Gastrocnemius medialis (tissue), 4 donors: ENCODE results near the gene TGDS.

Source experiments
- POLR2A ChIP-seq, 2 donors: fragments of 450-650 bp; IDR thresholded peaks; one replicate each; pipeline ENCODE4 v1.6.1; 2017; ENCODE audit warnings: antibody characterized with exemption in 2 of 2, mild to moderate bottlenecking in 2 of 2, moderate library complexity in 2 of 2
- TF ChIP-seq, protein P1 (sequence below), 5 experiments: fragments of 450-650 bp in 3 of 5; fragments of 200-600 bp in 2 of 5; sonication (generic) in 2 of 5; IDR thresholded peaks in 4 of 5; conservative IDR thresholded peaks in 1 of 5; 1 replicate in 4 of 5; 2 replicates in 1 of 5; pipeline ENCODE4 v1.5.1; 2016 to 2019; ENCODE audit warnings: antibody characterized with exemption in 5 of 5, mild to moderate bottlenecking in 3 of 5, moderate library complexity in 3 of 5

DNA sequence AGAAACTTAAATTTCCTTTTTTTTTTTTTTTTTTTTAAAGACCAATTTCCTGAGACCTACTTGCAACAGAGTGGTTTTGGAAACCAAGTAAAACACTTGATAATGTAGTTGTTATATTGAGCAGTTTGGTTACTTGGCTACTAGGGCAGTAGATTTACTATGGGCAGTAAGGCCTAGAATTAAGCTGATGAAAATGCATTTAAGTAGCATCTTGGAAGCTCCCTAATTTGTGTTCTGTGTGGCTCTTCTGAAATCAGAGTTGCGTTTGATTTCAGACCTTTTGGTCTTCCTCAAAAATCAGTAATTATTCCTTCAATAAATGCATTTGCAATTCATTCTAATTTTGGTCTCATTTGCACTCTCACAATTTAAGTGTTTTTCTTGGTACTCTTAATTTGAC, 6.5 kb upstream of the TGDS start:
- TF ChIP-seq, protein P1, sequence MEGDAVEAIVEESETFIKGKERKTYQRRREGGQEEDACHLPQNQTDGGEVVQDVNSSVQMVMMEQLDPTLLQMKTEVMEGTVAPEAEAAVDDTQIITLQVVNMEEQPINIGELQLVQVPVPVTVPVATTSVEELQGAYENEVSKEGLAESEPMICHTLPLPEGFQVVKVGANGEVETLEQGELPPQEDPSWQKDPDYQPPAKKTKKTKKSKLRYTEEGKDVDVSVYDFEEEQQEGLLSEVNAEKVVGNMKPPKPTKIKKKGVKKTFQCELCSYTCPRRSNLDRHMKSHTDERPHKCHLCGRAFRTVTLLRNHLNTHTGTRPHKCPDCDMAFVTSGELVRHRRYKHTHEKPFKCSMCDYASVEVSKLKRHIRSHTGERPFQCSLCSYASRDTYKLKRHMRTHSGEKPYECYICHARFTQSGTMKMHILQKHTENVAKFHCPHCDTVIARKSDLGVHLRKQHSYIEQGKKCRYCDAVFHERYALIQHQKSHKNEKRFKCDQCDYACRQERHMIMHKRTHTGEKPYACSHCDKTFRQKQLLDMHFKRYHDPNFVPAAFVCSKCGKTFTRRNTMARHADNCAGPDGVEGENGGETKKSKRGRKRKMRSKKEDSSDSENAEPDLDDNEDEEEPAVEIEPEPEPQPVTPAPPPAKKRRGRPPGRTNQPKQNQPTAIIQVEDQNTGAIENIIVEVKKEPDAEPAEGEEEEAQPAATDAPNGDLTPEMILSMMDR (IDR thresholded peaks at IDR 0.05 in 4 of 5, conservative IDR thresholded peaks at IDR 0.05 in 1 of 5) = no peak
- no peak for TF ChIP-seq POLR2A (IDR thresholded peaks at IDR 0.05)
